BLaER1 treated with 17β-estradiol and CSF1 and Interleukin-3, amounts not matched to agents 10 nM and 100 nM (cell line): ENCODE results near the gene PRR12.
A peak's percentile ranks its signal among the peaks of the same experiment; 100 is the strongest.

Source experiments
- H3K27ac ChIP-seq, 11 experiments: shearing (Covaris generic); formaldehyde crosslinking; 2 replicates each; pipeline ENCODE4 v1.8.1; 2022
- H3K27me3 ChIP-seq, 11 experiments: shearing (Covaris generic); formaldehyde crosslinking; 2 replicates each; pipeline ENCODE4 v1.8.1; 2022
- H3K36me3 ChIP-seq, 11 experiments: shearing (Covaris generic); formaldehyde crosslinking; 2 replicates each; pipeline ENCODE4 v1.8.1; 2022
- H3K4me1 ChIP-seq, 10 experiments: shearing (Covaris generic); formaldehyde crosslinking; 2 replicates each; pipeline ENCODE4 v1.8.1; 2022
- H3K4me2 ChIP-seq, 11 experiments: shearing (Covaris generic); formaldehyde crosslinking; 2 replicates each; pipeline ENCODE4 v1.8.1; 2022
- H3K4me3 ChIP-seq, 10 experiments: shearing (Covaris generic); formaldehyde crosslinking; 2 replicates each; pipeline ENCODE4 v1.8.1; 2022
- H3K9ac ChIP-seq, 11 experiments: shearing (Covaris generic); formaldehyde crosslinking; 2 replicates each; pipeline ENCODE4 v1.8.1; 2022
- H3K9me3 ChIP-seq, 11 experiments: shearing (Covaris generic); formaldehyde crosslinking; replicated peaks in 1 of 11; 2 replicates each; pipeline ENCODE4 v1.8.1; 2022
- H4K20me1 ChIP-seq, 11 experiments: shearing (Covaris generic); formaldehyde crosslinking; 2 replicates each; pipeline ENCODE4 v1.8.1; 2022
- Cebpa-rat ChIP-seq, 11 experiments: shearing (Covaris generic); IDR thresholded peaks; 2 replicates each; pipeline ENCODE4 v1.8.1; 2022

The PRR12 gene

GRCh38 chr19:49639401-49640112 is 48.6 kb downstream of the PRR12 start:
- Histone ChIP-seq H3K4me1 (peaks cover 49 to 81% (median 79%) of the 10 kb centered on the region in 10 experiments), H3K27me3 (no peaks in the 10 kb centered on the region), H3K4me3 (peak overlapping the region; percentile 56 to 92 (median 66)), H4K20me1 (peaks cover 0 to 12% (median 3%) of the 10 kb centered on the region in 11 experiments; a peak in 13 of 22 replicates), H3K27ac (peak overlapping the region; percentile 53 to 76 (median 70); a peak in 20 of 22 replicates), H3K9ac (peak overlapping the region; percentile 69 to 88 (median 80)), H3K4me2 (peak overlapping the region; percentile 85 to 100 (median 98)), H3K9me3 (no peaks in the 10 kb centered on the region), H3K36me3 (peaks cover under 1 to 25% (median 5%) of the 10 kb centered on the region in 11 experiments; a peak in 17 of 22 replicates)
- TF ChIP-seq Cebpa-rat (IDR thresholded peaks at IDR 0.05), result no peak

GRCh38 chr19:49640113-49640898 is 49.3 kb downstream of the PRR12 start, which contains the start of gene RRAS:
TSS of gene RRAS (minus strand) at chr19:49640143. CDS start at chr19:49640098, 45 bp downstream.
- Histone ChIP-seq H3K9me3 (no peaks in the 10 kb centered on the region), H3K4me2 (peak within 1 kb of the TSS; percentile 97 to 100 (median 99)), H3K4me3 (peak within 1 kb of the TSS; percentile 67 to 99 (median 90)), H3K27me3 (no peaks in the 10 kb centered on the region), H3K36me3 (peaks cover 8 to 25% (median 13%) of the 10 kb centered on the region in 11 experiments), H3K4me1 (peaks cover 55 to 80% (median 79%) of the 10 kb centered on the region in 10 experiments), H3K27ac (peak within 1 kb of the TSS; percentile 92 to 99 (median 97)), H3K9ac (peak within 1 kb of the TSS; percentile 92 to 100 (median 99)), H4K20me1 (peaks cover 6 to 20% (median 11%) of the 10 kb centered on the region in 11 experiments; a peak in 18 of 22 replicates)
- TF ChIP-seq Cebpa-rat (IDR thresholded peaks at IDR 0.05), result no peak

GRCh38 chr19:49641688-49642491 is 50.9 kb downstream of the PRR12 start, which contains the start of gene SCAF1:
TSS of gene SCAF1 (plus strand) at chr19:49642209. CDS start at chr19:49645027, 2,818 bp downstream.
- Histone ChIP-seq H3K4me2 (peak within 1 kb of the TSS; percentile 97 to 99 (median 99)), H3K9me3 (no peaks in the 10 kb centered on the region), H3K4me1 (peaks cover 44 to 67% (median 64%) of the 10 kb centered on the region in 10 experiments), H3K36me3 (peaks cover 23 to 29% (median 28%) of the 10 kb centered on the region in 11 experiments), H3K4me3 (peak within 1 kb of the TSS; percentile 89 to 100 (median 98)), H3K27ac (peak within 1 kb of the TSS; percentile 94 to 99 (median 97)), H3K9ac (peak within 1 kb of the TSS; percentile 97 to 100 (median 99)), H4K20me1 (peaks cover 12 to 35% (median 26%) of the 10 kb centered on the region in 11 experiments; a peak in 19 of 22 replicates), H3K27me3 (no peaks in the 10 kb centered on the region)
- no peak for TF ChIP-seq Cebpa-rat (IDR thresholded peaks at IDR 0.05)

GRCh38 chr19:49642492-49643035 is 51.6 kb downstream of the PRR12 start:
- TF ChIP-seq Cebpa-rat (IDR thresholded peaks at IDR 0.05), result no peak
- Histone ChIP-seq H4K20me1 (peaks cover 12 to 42% (median 33%) of the 10 kb centered on the region in 11 experiments; a peak in 19 of 22 replicates), H3K36me3 (peaks cover 30 to 36% (median 34%) of the 10 kb centered on the region in 11 experiments), H3K27me3 (no peaks in the 10 kb centered on the region), H3K4me3 (peak overlapping the region; percentile 89 to 100 (median 98)), H3K9me3 (no peaks in the 10 kb centered on the region), H3K4me2 (peak overlapping the region; percentile 83 to 99 (median 99)), H3K9ac (peak overlapping the region; percentile 97 to 100 (median 99)), H3K4me1 (peaks cover 40 to 60% (median 58%) of the 10 kb centered on the region in 10 experiments), H3K27ac (peak overlapping the region; percentile 93 to 99 (median 97))

GRCh38 chr19:49643466-49643865 is 52.5 kb downstream of the PRR12 start:
- Histone ChIP-seq H3K36me3 (peaks cover 39 to 45% (median 43%) of the 10 kb centered on the region in 11 experiments), H3K9me3 (no peaks in the 10 kb centered on the region), H3K4me1 (peaks cover 34 to 51% (median 49%) of the 10 kb centered on the region in 10 experiments), H4K20me1 (peaks cover 12 to 51% (median 42%) of the 10 kb centered on the region in 11 experiments; a peak in 19 of 22 replicates), H3K4me2 (peak overlapping the region; percentile 83 to 99 (median 99)), H3K27ac (peak overlapping the region in 3 of 11 experiments; percentile 97 to 99 (median 99); a peak in 3 of 22 replicates), H3K9ac (peak overlapping the region; percentile 97 to 100 (median 99); a peak in 21 of 22 replicates), H3K4me3 (peak overlapping the region; percentile 89 to 100 (median 98); a peak in 12 of 20 replicates), H3K27me3 (no peaks in the 10 kb centered on the region)
- no peak for TF ChIP-seq Cebpa-rat (IDR thresholded peaks at IDR 0.05)

- TF ChIP-seq Cebpa-rat (IDR thresholded peaks at IDR 0.05), result no peak
- H3K36me3 ChIP-seq, result peaks cover 58 to 66% (median 64%) of the 10 kb centered on the region in 11 experiments
- no peaks in the 10 kb centered on the region for H3K27me3 ChIP-seq
- no peaks in the 10 kb centered on the region for H3K9me3 ChIP-seq
- H3K27ac ChIP-seq, result peak overlapping the region in 2 of 11 experiments; percentile 38 to 45; a peak in 1 of 22 replicates
- H3K4me1 ChIP-seq, result peaks cover 25 to 38% (median 35%) of the 10 kb centered on the region in 10 experiments
- peak overlapping the region in 7 of 11 experiments; percentile 23 to 100 (median 41); a peak in 9 of 22 replicates for H3K9ac ChIP-seq
- H3K4me3 ChIP-seq, result no peak overlapping the region
- no peak overlapping the region for H3K4me2 ChIP-seq
- H4K20me1 ChIP-seq, result peaks cover 22 to 72% (median 63%) of the 10 kb centered on the region in 11 experiments; a peak in 20 of 22 replicates
Measured at GRCh38 chr19:49645592-49645991, 54.6 kb downstream of the PRR12 start.

- no peak overlapping the region for H3K4me2 ChIP-seq
- no peak overlapping the region for H3K27ac ChIP-seq
- H3K4me1 ChIP-seq, result peaks cover 25 to 34% (median 32%) of the 10 kb centered on the region in 10 experiments
- TF ChIP-seq Cebpa-rat (IDR thresholded peaks at IDR 0.05), result no peak
- H3K9me3 ChIP-seq, result no peaks in the 10 kb centered on the region
- H3K9ac ChIP-seq, result peak overlapping the region in 9 of 11 experiments; percentile 19 to 100 (median 29); a peak in 8 of 22 replicates
- peaks cover 22 to 73% (median 64%) of the 10 kb centered on the region in 11 experiments; a peak in 20 of 22 replicates for H4K20me1 ChIP-seq
- no peaks in the 10 kb centered on the region for H3K27me3 ChIP-seq
- no peak overlapping the region for H3K4me3 ChIP-seq
- H3K36me3 ChIP-seq, result peaks cover 58 to 69% (median 66%) of the 10 kb centered on the region in 11 experiments
Measured at GRCh38 chr19:49645995-49646394, 55.0 kb downstream of the PRR12 start.
